GM06990 (cell line): ENCODE data around the gene EYA2.
"Not testable (repeated sequence)": the region's sequence is repeated elsewhere in the genome, so short reads cannot be mapped to it uniquely, and the experiment has no call there.

Experiments
- DNase-seq: peaks from one replicate; pipeline ENCODE4 v3.0.0-alpha.2; 2011; ENCODE audit not compliant: insufficient read length; ENCODE audit errors: extremely low read depth
- H3K27me3 ChIP-seq: replicated peaks from 2 replicates; pipeline ENCODE4 v1.6.0; 2011; ENCODE audit warnings: low read length; ENCODE audit not compliant: control insufficient read depth, insufficient read depth
- H3K36me3 ChIP-seq: 2 replicates; pipeline ENCODE4 v1.5.1; 2011; ENCODE audit warnings: low read length; ENCODE audit not compliant: control insufficient read depth, insufficient read depth
- H3K4me3 ChIP-seq: replicated peaks from 2 replicates; pipeline ENCODE4 v1.5.1; 2011; ENCODE audit warnings: low read depth, mild to moderate bottlenecking, control low read depth, low read length
- TF ChIP-seq, protein P1 (sequence below): IDR thresholded peaks from 2 replicates; pipeline ENCODE4 v1.5.1; 2011; ENCODE audit warnings: low read length, control low read depth, mild to moderate bottlenecking, inconsistent platforms; ENCODE audit not compliant: insufficient read depth, poor library complexity, severe bottlenecking

The EYA2 gene

DNA sequence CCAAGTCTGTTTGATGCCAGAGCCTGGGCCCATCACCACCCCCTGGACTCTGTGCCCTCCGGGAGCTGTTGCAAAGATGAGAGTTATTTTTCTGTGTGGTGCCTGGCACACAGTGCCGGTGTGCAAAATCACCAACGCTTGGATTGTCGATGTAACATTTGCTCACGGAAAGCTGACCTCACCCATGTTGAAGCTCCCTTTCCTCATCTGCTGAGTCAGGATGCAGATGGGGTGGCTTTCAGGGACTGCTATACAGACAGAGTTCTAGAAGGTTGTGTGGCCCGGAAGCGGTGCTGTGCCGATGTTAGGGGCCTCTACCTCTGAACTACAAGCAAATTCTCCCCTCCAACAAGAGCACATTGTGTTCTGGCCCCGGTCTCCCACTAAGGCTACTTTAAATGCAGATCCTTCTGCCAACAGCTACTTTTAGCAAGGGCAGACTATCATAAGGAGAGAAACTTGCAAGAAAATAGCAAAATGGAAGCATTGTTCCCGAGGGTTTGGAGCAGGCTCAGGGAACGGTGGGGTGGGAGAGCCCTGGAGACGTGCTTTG, 34.0 kb downstream of the EYA2 start:
- TF ChIP-seq, protein P1, sequence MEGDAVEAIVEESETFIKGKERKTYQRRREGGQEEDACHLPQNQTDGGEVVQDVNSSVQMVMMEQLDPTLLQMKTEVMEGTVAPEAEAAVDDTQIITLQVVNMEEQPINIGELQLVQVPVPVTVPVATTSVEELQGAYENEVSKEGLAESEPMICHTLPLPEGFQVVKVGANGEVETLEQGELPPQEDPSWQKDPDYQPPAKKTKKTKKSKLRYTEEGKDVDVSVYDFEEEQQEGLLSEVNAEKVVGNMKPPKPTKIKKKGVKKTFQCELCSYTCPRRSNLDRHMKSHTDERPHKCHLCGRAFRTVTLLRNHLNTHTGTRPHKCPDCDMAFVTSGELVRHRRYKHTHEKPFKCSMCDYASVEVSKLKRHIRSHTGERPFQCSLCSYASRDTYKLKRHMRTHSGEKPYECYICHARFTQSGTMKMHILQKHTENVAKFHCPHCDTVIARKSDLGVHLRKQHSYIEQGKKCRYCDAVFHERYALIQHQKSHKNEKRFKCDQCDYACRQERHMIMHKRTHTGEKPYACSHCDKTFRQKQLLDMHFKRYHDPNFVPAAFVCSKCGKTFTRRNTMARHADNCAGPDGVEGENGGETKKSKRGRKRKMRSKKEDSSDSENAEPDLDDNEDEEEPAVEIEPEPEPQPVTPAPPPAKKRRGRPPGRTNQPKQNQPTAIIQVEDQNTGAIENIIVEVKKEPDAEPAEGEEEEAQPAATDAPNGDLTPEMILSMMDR, result no peak
- H3K4me3 ChIP-seq, result no peak overlapping the region
- no peaks in the 10 kb centered on the region for H3K27me3 ChIP-seq
- DNase-seq, result no peak
- H3K36me3 ChIP-seq, result no peaks in the 10 kb centered on the region

- TF ChIP-seq, protein P1, result no peak
- no peak for DNase-seq
- Histone ChIP-seq H3K27me3 (no peaks in the 10 kb centered on the region), H3K4me3 (no peak overlapping the region), H3K36me3 (no peaks in the 10 kb centered on the region)
Observed at GRCh38 chr20:46929902-46930301, 35.3 kb downstream of the EYA2 start.

DNA sequence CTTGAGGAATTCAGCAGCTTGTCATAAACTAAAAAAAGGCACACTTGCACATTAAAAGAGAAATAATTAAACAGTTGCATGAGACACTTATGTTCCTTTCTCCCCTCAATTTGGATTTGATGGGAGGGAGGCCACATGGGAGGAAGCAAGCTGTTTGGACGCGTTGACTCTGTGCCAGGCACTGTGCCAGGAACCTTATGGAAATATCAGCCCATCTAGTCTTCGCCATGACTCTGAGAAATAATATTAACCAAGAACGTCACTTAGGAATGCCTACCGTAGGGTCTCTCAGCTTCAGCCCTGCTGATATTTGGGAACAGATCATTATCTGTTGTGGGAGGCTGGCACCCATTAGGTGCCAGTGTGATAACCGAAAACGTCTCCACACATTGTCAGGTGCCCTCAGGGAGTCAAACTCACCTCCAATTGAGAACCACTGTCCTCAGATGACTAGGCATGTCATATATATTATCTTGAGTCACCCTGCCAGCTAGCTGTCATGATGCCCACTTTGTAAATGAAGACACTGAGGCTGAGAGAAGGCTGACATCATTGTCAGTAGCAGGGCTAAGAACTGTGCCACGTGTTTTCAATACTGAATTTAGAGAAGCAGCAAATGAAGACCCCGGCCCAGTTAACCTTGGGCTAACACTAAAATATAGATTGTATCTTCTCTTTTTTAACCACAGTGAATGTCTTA, 36.1 kb downstream of the EYA2 start:
- no peaks in the 10 kb centered on the region for H3K36me3 ChIP-seq
- H3K4me3 ChIP-seq, result no peak overlapping the region
- no peaks in the 10 kb centered on the region for H3K27me3 ChIP-seq
- TF ChIP-seq, protein P1, result no peak
- no peak for DNase-seq

GRCh38 chr20:46931699-46932098, 37.1 kb downstream of the EYA2 start:
- no peak for DNase-seq
- no peak overlapping the region for H3K4me3 ChIP-seq
- TF ChIP-seq, protein P1, result no peak
- no peaks in the 10 kb centered on the region for H3K36me3 ChIP-seq
- no peaks in the 10 kb centered on the region for H3K27me3 ChIP-seq

DNA sequence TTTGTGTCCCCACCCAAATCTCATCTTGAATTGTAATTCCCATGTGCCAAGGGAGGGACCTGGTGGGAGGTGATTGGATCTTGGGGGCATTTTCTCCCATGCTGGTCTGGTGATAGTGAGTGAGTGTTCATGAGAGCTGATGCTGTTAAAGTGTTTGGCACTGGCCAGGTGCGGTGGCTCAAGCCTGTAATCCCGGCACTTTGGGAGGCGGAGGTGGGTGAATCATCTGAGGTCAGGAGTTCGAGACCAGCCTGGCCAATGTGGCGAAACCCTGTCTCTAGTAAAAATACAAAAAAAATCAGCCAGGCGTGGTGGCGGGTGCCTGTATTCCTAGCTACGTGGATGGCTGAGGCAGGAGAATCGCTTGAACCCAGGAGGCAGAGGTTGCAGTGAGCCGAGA, 37.8 kb downstream of the EYA2 start:
- not testable (repeated sequence) for H3K27me3 ChIP-seq, H3K36me3 ChIP-seq, DNase-seq, H3K4me3 ChIP-seq

DNA sequence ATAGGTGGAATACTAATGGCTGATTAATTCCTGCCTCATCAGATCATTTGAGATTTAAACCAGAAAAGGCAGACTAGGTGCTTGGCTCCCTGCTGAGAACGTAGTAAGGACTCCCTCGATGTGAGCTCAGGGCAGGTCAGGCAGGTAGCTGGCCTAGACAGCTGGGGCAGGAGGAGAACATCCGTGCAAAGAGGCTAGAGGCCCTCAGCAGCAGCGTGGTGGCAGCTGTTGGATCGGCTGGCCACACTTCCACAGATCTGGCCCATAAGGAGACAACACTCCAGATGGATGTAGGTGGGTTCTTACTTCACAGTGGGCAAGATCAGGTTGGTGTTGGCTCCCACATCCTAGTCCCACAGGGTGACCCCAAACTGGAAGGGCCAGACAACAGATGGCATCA, 38.5 kb downstream of the EYA2 start:
- Histone ChIP-seq H3K4me3 (no peak overlapping the region), H3K27me3 (no peaks in the 10 kb centered on the region), H3K36me3 (no peaks in the 10 kb centered on the region)
- DNase-seq, result no peak
- TF ChIP-seq, protein P1, result no peak
